ENCODE results near the gene PRELID3B. TPM values are rescaled to one million over a fixed set of nuclear protein-coding genes. Genes with fewer than 3 reads are reported as not detected.
A peak's percentile ranks its signal among the peaks of the same experiment; 100 is the strongest.

The PRELID3B gene
- total RNA-seq, 6 donors from 2014 or later: 5.2 to 77.1 (median 46.0) TPM

GRCh38 chr20:59055302-59055701 is 12.7 kb upstream of the PRELID3B start:
- 53 to 65% methylated on average over 7 of the region's 7 CpGs for WGBS, 2 donors

GRCh38 chr20:59051666-59052185 is 9.1 kb upstream of the PRELID3B start:
- DNase-seq (no peak), ATAC-seq (ENCODE audit: low FRiP score in 2 of 2) (no peak)
- Histone ChIP-seq H3K27ac (no peak overlapping the region), H3K4me1 (peaks cover 0 to 7% (median 5%) of the 10 kb centered on the region in 4 donors), H3K27me3 (no peaks in the 10 kb centered on the region), H3K9me3 (no peaks in the 10 kb centered on the region), H3K4me3 (no peak overlapping the region), H3K36me3 (no peaks in the 10 kb centered on the region)
- no peak for TF ChIP-seq POLR2A (IDR thresholded peaks at IDR 0.05)
- no peak for TF ChIP-seq EP300 (IDR thresholded peaks at IDR 0.05)
- no peak for TF ChIP-seq POLR2AphosphoS5 (IDR thresholded peaks at IDR 0.05)
- no peak for TF ChIP-seq CTCF (IDR thresholded peaks at IDR 0.05)
- 88 to 89% methylated on average over 4 to 6 of the region's 6 CpGs for WGBS, 2 donors

More at GRCh38 chr20:59055302-59055701, 12.7 kb upstream of the PRELID3B start:
- no peak for DNase-seq
- Histone ChIP-seq H3K4me3 (no peak overlapping the region), H3K36me3 (no peaks in the 10 kb centered on the region), H3K27ac (no peak overlapping the region), H3K4me1 (no peaks in the 10 kb centered on the region), H3K27me3 (no peaks in the 10 kb centered on the region), H3K9me3 (no peaks in the 10 kb centered on the region)
- TF ChIP-seq CTCF (IDR thresholded peaks at IDR 0.05) (peak in 3 of 6 experiments; percentile 13 to 29 (median 27)), POLR2AphosphoS5 (IDR thresholded peaks at IDR 0.05) (no peak), POLR2A (IDR thresholded peaks at IDR 0.05) (no peak), EP300 (IDR thresholded peaks at IDR 0.05) (no peak)
- ATAC-seq (ENCODE audit: low FRiP score in 2 of 2): no peak

GRCh38 chr20:59050437-59050836 is 7.9 kb upstream of the PRELID3B start:
- Histone ChIP-seq H3K27me3 (no peaks in the 10 kb centered on the region), H3K27ac (no peak overlapping the region), H3K4me3 (no peak overlapping the region), H3K4me1 (peaks cover 0 to 7% (median 5%) of the 10 kb centered on the region in 4 donors), H3K9me3 (no peaks in the 10 kb centered on the region), H3K36me3 (no peaks in the 10 kb centered on the region)
- TF ChIP-seq POLR2AphosphoS5 (IDR thresholded peaks at IDR 0.05) (no peak), CTCF (IDR thresholded peaks at IDR 0.05) (no peak), POLR2A (IDR thresholded peaks at IDR 0.05) (no peak), EP300 (IDR thresholded peaks at IDR 0.05) (no peak)
- 66 to 69% methylated on average over 1 of the region's 1 CpG for WGBS, 2 donors
- no peak for DNase-seq
- ATAC-seq (ENCODE audit: low FRiP score in 2 of 2): no peak

DNA sequence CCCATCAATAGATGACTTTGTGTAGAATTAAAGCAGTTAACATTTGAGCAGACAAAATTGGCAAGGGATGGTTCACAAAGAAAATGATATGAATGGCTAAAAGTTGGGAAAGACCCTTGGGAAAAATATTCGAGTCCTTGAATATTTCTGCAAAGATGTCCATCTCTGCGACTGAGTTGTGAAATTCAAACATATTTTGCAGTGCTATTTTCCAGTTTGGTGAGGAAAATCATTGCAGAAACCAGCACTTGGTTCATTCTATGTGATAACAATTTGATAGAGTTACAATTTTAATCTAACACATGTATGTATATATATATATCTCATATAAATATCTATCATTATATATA is 6.1 kb upstream of the PRELID3B start:
- H3K4me1 ChIP-seq: peaks cover 5 to 10% (median 9%) of the 10 kb centered on the region in 4 donors
- ATAC-seq (ENCODE audit: low FRiP score in 2 of 2): no peak
- TF ChIP-seq POLR2A (IDR thresholded peaks at IDR 0.05) (no peak), CTCF (IDR thresholded peaks at IDR 0.05) (no peak)
- no peaks in the 10 kb centered on the region for H3K36me3 ChIP-seq
- H3K27ac ChIP-seq: peak overlapping the region in 3 of 4 donors; percentile 65 to 82 (median 68)
- no peaks in the 10 kb centered on the region for H3K27me3 ChIP-seq
- no peak overlapping the region for H3K4me3 ChIP-seq
- no peaks in the 10 kb centered on the region for H3K9me3 ChIP-seq
- no peak for DNase-seq
- 74 to 80% methylated on average over 2 of the region's 2 CpGs for WGBS, 2 donors

Measured in upper lobe of left lung (tissue), 6 donors.